Suprapubic skin (tissue), 4 donors: ENCODE measurements around the gene PTPRN2.

Source experiments
- POLR2A ChIP-seq, 2 donors: fragments of 450-650 bp; IDR thresholded peaks; one replicate each; pipeline ENCODE4 v1.6.1; 2017; ENCODE audit warnings: antibody characterized with exemption in 2 of 2, mild to moderate bottlenecking in 2 of 2, moderate library complexity in 2 of 2
- POLR2AphosphoS5 ChIP-seq, 3 donors: sonication (generic); formaldehyde crosslinking; IDR thresholded peaks; one replicate each; pipeline ENCODE4 v1.6.1; 2017; ENCODE audit warnings: antibody characterized with exemption in 3 of 3

DNA sequence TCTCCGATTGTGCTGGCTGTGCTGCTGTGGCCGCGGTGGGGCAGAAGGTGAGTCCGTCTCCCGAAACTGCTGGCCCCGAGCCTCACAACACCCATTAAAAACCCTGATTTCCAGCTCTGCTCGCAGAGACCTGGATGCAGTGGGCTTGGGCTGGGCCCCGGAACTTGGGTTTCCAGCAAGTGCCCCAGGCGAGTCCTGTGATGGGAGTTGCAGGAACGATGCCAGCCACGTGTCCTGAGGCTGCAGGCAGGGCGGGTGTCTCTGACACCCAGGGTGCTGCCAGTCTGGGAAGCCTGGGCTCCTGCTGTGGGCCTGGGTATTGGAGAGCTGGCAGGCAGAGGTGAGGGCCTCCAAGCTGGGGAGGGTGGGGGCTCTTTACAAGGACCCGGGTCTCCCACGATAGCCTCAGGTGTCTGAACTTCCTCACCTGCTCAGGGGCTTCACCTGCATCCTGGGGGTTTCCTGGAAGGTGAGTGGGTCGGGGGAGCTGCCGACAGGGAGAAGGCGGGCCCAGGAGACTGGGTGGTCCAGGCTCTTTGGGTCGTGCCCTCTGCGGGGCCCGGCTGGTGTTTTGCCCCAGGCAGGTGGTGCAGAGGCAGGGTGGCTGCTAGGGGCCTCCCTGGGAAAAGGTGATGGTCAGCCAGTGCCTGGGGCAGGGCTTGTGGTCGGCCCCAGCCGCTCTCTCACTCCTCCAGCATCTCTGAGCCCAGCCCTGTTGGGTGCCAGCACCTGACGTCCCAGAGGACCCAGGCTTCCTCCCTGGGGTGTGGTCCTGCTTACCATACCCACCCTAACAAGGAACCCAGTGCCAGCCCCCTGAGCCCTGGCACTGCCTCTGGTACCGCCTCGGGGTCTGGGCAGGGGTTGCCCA is 1070.5 kb downstream of the PTPRN2 start:
- TF ChIP-seq POLR2AphosphoS5 (IDR thresholded peaks at IDR 0.05) (no peak), POLR2A (IDR thresholded peaks at IDR 0.05) (no peak)
